GM15510 (cell line): ENCODE results near the gene SLC22A13.

Experiments
- POLR2A ChIP-seq: IDR thresholded peaks from 3 replicates; pipeline ENCODE4 v1.6.1; 2011; ENCODE audit warnings: borderline replicate concordance; ENCODE audit not compliant: insufficient read length; ENCODE audit errors: extremely low read depth

The SLC22A13 gene

GRCh38 chr3:38281895-38282686 is 16.5 kb downstream of the SLC22A13 start, which contains the start of gene SLC22A14:
TSS of gene SLC22A14 (plus strand) at chr3:38282294. CDS start at chr3:38306027, 23,733 bp downstream.
- no peak for TF ChIP-seq POLR2A

GRCh38 chr3:38283810-38284755 is 18.5 kb downstream of the SLC22A13 start:
- no peak for TF ChIP-seq POLR2A

- no peak for TF ChIP-seq POLR2A
Measured at GRCh38 chr3:38284756-38285150, 19.1 kb downstream of the SLC22A13 start.

- no peak for TF ChIP-seq POLR2A
Measured at GRCh38 chr3:38297537-38297936, 31.9 kb downstream of the SLC22A13 start.

- TF ChIP-seq POLR2A = no peak
Measured at GRCh38 chr3:38297947-38298711, 32.5 kb downstream of the SLC22A13 start.

- TF ChIP-seq POLR2A = no peak
Measured at GRCh38 chr3:38306941-38307340, 41.3 kb downstream of the SLC22A13 start.

GRCh38 chr3:38307599-38307998 is 42.0 kb downstream of the SLC22A13 start:
- no peak for TF ChIP-seq POLR2A

- no peak for TF ChIP-seq POLR2A
Measured at GRCh38 chr3:38308456-38308855, 42.8 kb downstream of the SLC22A13 start.

- no peak for TF ChIP-seq POLR2A
Measured at GRCh38 chr3:38311476-38311875, 45.9 kb downstream of the SLC22A13 start.

GRCh38 chr3:38311941-38312340 is 46.3 kb downstream of the SLC22A13 start:
- TF ChIP-seq POLR2A = no peak

- no peak for TF ChIP-seq POLR2A
Measured at GRCh38 chr3:38312356-38312755, 46.7 kb downstream of the SLC22A13 start.

GRCh38 chr3:38313263-38313662 is 47.7 kb downstream of the SLC22A13 start:
- TF ChIP-seq POLR2A = no peak

- TF ChIP-seq POLR2A = no peak
Measured at GRCh38 chr3:38313695-38314094, 48.1 kb downstream of the SLC22A13 start.

GRCh38 chr3:38314112-38314763 is 48.6 kb downstream of the SLC22A13 start:
- TF ChIP-seq POLR2A = no peak
